ENCODE measurements around the gene KYNU.
"Not testable (repeated sequence)": the region's sequence is repeated elsewhere in the genome, so short reads cannot be mapped to it uniquely, and the experiment has no call there.

The KYNU gene

GRCh38 chr2:143089520-143089919 is 212.1 kb downstream of the KYNU start:
- not testable (repeated sequence) for DNase-seq (ENCODE audit: low spot score)

Measured in left forelimb (tissue), 1 donor.